PC-9 (cell line): ENCODE results near the gene EEF2K. TPM values are rescaled to one million over a fixed set of nuclear protein-coding genes. Genes with fewer than 3 reads are reported as not detected.

Experiments used
- BruUV-seq: library from RNA; stranded (reverse); fragments of 400-500 nt; replicated peaks from 2 replicates; lab custom pipeline; 2021; lab: Mats Ljungman, UMichigan
- CTCF ChIA-PET: fragments of 300-600 bp; sonication (Branson Sonifier 250); formaldehyde crosslinking; loops from one replicate; lab custom pipeline; 2022; ENCODE audit warnings: antibody characterized with exemption; lab: Charles Lee
- POLR2A ChIA-PET: fragments of 300-600 bp; sonication (Branson Sonifier 250); formaldehyde crosslinking; loops from one replicate; lab custom pipeline; 2022; ENCODE audit warnings: antibody characterized with exemption; ENCODE audit not compliant: unreplicated experiment; lab: Charles Lee
- DNase-seq, 2 experiments: peaks; one replicate each; pipeline versions ENCODE4 v3.0.0 to v3.0.0-alpha.2; 2015 to 2022; ENCODE audit warnings: mixed read lengths in 1 of 2
- H2AFZ ChIP-seq: fragments of 200-600 bp; sonication (generic); 2 replicates; pipeline ENCODE4 v1.8.1; 2017; ENCODE audit warnings: antibody characterized with exemption
- H3F3A ChIP-seq: fragments of 200-600 bp; sonication (generic); 2 replicates; pipeline ENCODE4 v1.8.1; 2017; ENCODE audit warnings: antibody characterized with exemption, mild to moderate bottlenecking, low read depth; ENCODE audit not compliant: insufficient read depth
- H3K27ac ChIP-seq: fragments of 200-600 bp; sonication (generic); 2 replicates; pipeline ENCODE4 v1.6.1; 2016; ENCODE audit warnings: mixed run types
- H3K27me3 ChIP-seq: fragments of 200-600 bp; sonication (generic); 2 replicates; pipeline ENCODE4 v1.6.1; 2016; ENCODE audit warnings: low read depth, mixed run types; ENCODE audit not compliant: insufficient read depth
- H3K36me3 ChIP-seq: fragments of 200-600 bp; sonication (generic); 2 replicates; pipeline ENCODE4 v1.6.1; 2016; ENCODE audit warnings: low read depth, mixed run types
- H3K4me1 ChIP-seq: fragments of 200-600 bp; sonication (generic); replicated peaks from 2 replicates; pipeline ENCODE4 v1.6.1; 2016; ENCODE audit warnings: mixed run types; ENCODE audit not compliant: insufficient read depth
- H3K4me2 ChIP-seq: fragments of 200-600 bp; sonication (generic); 2 replicates; pipeline ENCODE4 v1.6.1; 2017; ENCODE audit warnings: mixed run types
- H3K4me3 ChIP-seq: fragments of 200-600 bp; sonication (generic); 2 replicates; pipeline ENCODE4 v1.6.1; 2016; ENCODE audit warnings: mixed run types
- H3K79me2 ChIP-seq: fragments of 200-600 bp; sonication (generic); 2 replicates; pipeline ENCODE4 v1.6.1; 2017; ENCODE audit warnings: low read depth, mixed run types
- H3K9me2 ChIP-seq: fragments of 200-600 bp; sonication (generic); 2 replicates; pipeline ENCODE4 v1.8.1; 2017; ENCODE audit warnings: mild to moderate bottlenecking; ENCODE audit not compliant: insufficient read depth
- H3K9me3 ChIP-seq: fragments of 200-600 bp; sonication (generic); 2 replicates; pipeline ENCODE4 v1.8.1; 2016; ENCODE audit warnings: low read depth; ENCODE audit not compliant: insufficient read depth
- H4K20me1 ChIP-seq: fragments of 200-600 bp; sonication (generic); 2 replicates; pipeline ENCODE4 v1.8.1; 2017; ENCODE audit not compliant: insufficient read depth
- CTCF ChIP-seq: fragments of 200-600 bp; sonication (generic); conservative IDR thresholded peaks from 2 replicates; pipeline ENCODE4 v1.6.1; 2017; ENCODE audit warnings: mixed run types, antibody characterized with exemption, mild to moderate bottlenecking, moderate library complexity
- EZH2 ChIP-seq: fragments of 200-600 bp; sonication (generic); IDR thresholded peaks from 2 replicates; pipeline ENCODE4 v1.8.0; 2017; ENCODE audit warnings: antibody characterized with exemption, low read depth
- intact Hi-C: fragments of 100-400 bp; cut with micrococcal nuclease; formaldehyde crosslinking; loops from one replicate; pipeline ENCODE4 v1.10.0; 2022; ENCODE audit not compliant: unreplicated experiment
- total RNA-seq: library from RNA; stranded (reverse); gene quantifications from 2 replicates; pipeline ENCODE4 v1.2.3, GENCODE V29; 2021

The EEF2K gene
- total RNA-seq, 1 experiment from 2014 or later, result 29.8 TPM

DNA sequence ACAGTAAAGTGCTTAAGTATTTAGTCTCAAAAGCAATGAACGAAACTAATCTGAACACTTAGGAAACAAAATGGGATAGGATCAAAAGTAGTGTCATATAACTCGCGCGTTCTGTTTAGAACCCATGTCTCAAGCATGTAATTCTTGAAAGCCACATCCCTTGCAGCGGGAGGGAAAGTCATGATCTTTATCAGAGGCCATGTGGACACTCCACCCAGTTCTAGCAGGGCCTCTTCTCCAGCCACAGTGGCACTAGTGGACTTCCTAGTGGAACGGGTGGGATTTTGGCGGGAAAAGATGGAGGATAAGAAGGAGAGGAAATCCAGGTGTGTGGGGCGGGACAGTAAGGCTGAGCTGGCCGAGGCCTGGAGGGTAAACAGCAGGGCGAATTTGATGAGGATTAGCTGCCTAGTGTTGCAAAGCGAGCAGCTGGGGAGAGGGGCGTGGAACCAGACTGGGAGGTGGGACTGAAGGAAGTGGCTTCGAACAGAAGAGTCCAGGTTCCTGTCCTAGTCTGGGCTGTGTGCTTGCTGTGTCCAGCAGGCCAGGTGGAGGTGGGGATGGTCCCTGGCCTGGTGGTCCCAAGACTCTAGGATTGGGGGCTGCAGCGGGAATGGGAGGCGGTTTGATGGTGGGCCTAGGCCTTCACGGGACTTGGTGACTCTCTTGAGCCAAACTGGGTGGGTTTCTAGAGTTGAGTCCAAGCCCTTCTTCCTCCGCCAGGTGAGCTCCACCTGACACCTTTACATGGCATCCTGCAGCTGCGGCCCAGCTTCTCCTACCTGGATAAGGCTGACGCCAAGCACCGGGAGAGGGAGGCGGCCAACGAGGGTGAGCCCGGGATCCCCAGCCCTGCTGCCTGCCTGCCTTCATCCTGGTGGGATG, 107.1 kb downstream of the EEF2K start:
- H3K27me3 ChIP-seq, result no peaks in the 10 kb centered on the region
- ChIA-PET POLR2A (no interaction called here), CTCF (no interaction called here)
- peaks cover 6% of the 10 kb centered on the region; the same call in 1 of the 2 replicates for H3K36me3 ChIP-seq
- no peaks in the 10 kb centered on the region for H3K79me2 ChIP-seq
- no peaks in the 10 kb centered on the region; the same call in 1 of the 2 replicates for H4K20me1 ChIP-seq
- no peaks in the 10 kb centered on the region for H3K9me3 ChIP-seq
- no peaks in the 10 kb centered on the region for H3K4me1 ChIP-seq
- no peak overlapping the region for H3K4me2 ChIP-seq
- no peak overlapping the region for H2AFZ ChIP-seq
- no peak for DNase-seq
- intact Hi-C loops, result no loop called here
- H3F3A ChIP-seq, result peaks cover 3% of the 10 kb centered on the region; the same call in 1 of the 2 replicates
- no peak overlapping the region for H3K4me3 ChIP-seq
- TF ChIP-seq CTCF, result no peak
- TF ChIP-seq EZH2, result no peak
- H3K27ac ChIP-seq, result no peak overlapping the region
- H3K9me2 ChIP-seq, result no peaks in the 10 kb centered on the region
- no TSS peak for BruUV-seq

DNA sequence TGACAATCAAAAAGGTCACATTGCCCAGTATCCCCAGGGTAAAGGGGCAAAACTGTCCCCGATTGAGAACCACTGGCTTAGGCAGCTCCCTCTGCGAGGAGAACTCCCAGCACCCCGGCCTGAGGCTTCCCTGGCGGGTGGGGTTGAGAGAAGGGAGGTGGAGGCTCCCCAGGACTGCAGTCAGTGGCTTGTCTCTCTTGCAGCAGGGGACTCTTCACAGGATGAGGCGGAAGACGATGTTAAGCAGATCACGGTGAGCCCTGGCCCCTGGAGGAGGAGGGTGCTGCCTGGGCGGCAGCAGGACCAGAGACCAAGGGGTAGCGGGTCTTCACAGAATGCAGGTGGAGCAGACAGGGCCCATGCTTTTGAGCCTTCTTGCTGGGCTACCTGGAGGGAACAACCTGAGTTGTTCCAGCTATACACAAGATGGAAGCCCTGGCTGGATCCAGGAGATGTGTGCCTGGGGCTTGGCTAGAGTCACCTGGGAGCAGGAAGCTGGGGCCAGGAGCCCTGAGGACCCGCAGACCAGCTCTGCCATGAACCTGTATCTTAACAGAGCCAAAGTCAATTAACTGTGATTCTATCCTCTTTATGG, 107.9 kb downstream of the EEF2K start:
- DNase-seq, result no peak
- Histone ChIP-seq H3K27ac (no peak overlapping the region), H3K9me3 (no peaks in the 10 kb centered on the region), H3K4me2 (no peak overlapping the region), H3K36me3 (peaks cover 7% of the 10 kb centered on the region; the same call in 1 of the 2 replicates), H3F3A (peaks cover 3% of the 10 kb centered on the region; the same call in 1 of the 2 replicates), H2AFZ (no peak overlapping the region), H3K79me2 (no peaks in the 10 kb centered on the region), H3K4me1 (no peaks in the 10 kb centered on the region), H4K20me1 (no peaks in the 10 kb centered on the region; the same call in 1 of the 2 replicates), H3K9me2 (no peaks in the 10 kb centered on the region), H3K27me3 (no peaks in the 10 kb centered on the region), H3K4me3 (no peak overlapping the region)
- TF ChIP-seq CTCF, result no peak
- TF ChIP-seq EZH2, result no peak
- ChIA-PET POLR2A (no interaction called here), CTCF (no interaction called here)
- intact Hi-C loops, result no loop called here
- no TSS peak for BruUV-seq

DNA sequence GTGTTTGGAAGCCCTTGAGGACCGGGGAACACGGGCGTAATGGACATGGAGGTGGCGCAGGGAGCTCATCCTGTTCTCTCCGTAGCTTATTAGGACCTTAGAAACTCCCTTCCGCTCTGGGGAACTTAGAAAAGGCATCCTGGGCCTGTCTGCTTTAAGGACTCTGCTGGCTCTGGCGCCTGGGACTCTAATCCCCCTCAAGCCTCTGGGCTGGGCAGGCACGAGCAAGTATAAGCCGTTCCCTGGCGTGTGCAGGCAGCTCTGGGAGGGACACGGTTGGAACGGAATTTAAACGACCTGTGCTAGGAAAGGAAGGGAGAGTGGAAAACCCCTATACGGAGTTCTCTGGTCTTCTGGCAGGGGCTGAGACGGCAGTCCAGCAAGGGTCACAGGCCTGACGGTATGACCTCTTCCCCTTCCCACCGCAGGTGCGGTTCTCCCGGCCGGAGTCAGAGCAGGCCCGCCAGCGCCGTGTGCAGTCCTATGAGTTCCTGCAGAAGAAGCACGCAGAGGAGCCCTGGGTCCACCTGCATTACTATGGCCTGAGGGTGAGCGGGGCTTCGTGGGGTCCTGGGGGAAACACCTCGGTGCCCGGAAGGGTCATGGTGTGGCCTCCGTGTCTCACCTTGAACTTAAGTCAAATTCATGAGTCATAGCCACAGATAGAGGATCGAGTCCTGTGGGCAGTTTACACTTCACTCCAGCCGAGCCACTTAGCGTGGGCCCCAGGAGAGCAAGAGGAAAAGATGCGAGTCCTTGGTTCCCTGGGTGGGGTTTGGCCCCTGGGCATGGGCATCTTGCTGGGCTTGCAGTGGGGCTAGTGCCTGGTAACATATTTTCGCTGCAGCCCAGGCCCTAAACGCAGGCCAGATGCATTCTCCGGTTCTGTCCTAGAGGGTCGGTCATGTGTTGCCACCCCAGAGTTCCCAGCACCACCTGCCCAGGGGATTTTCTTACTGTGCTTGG, 108.9 kb downstream of the EEF2K start:
- Histone ChIP-seq H3K4me2 (no peak overlapping the region), H3K36me3 (peaks cover 15% of the 10 kb centered on the region; the same call in 1 of the 2 replicates)
- POLR2A ChIA-PET, result no interaction called here

More for the DNA sequence above, 108.9 kb downstream of the EEF2K start:
- Histone ChIP-seq H3K27me3 (no peaks in the 10 kb centered on the region), H3K4me1 (no peaks in the 10 kb centered on the region), H2AFZ (no peak overlapping the region), H3K4me3 (no peak overlapping the region), H3K9me3 (no peaks in the 10 kb centered on the region), H3K79me2 (no peaks in the 10 kb centered on the region), H3K27ac (no peak overlapping the region), H3K9me2 (no peaks in the 10 kb centered on the region), H4K20me1 (no peaks in the 10 kb centered on the region), H3F3A (peaks cover 4% of the 10 kb centered on the region; the same call in 1 of the 2 replicates)
- no TSS peak for BruUV-seq
- TF ChIP-seq CTCF (no peak), EZH2 (no peak)
- intact Hi-C loops, result no loop called here
- DNase-seq, result no peak
- CTCF ChIA-PET, result no interaction called here
